SK-N-SH (cell line): ENCODE data around the gene UBASH3B. TPM values are rescaled to one million over a fixed set of nuclear protein-coding genes. Genes with fewer than 3 reads are reported as not detected.

Experiments used
- CTCF ChIA-PET: fragments of 300-600, 350-600 bp; formaldehyde crosslinking; extraction: SDS; loops from one replicate; lab custom pipeline; 2021; lab: Yijun Ruan, JAX
- POLR2A ChIA-PET: fragments of 350-600 bp; sonication (Branson Sonifier 250); formaldehyde crosslinking; extraction: SDS; loops from one replicate; lab custom pipeline; 2020; ENCODE audit warnings: antibody characterized with exemption, inconsistent platforms; lab: Yijun Ruan, JAX
- DNase-seq: peaks from one replicate; pipeline ENCODE4 v3.0.0; 2012
- H2AFZ ChIP-seq: fragments of 200-600 bp; sonication (generic); 2 replicates; pipeline ENCODE4 v1.8.1; 2016; ENCODE audit warnings: antibody characterized with exemption, mild to moderate bottlenecking, low read depth
- H3F3A ChIP-seq: fragments of 200-600 bp; sonication (generic); replicated peaks from 2 replicates; pipeline ENCODE3; 2016; ENCODE audit warnings: antibody characterized with exemption, mild to moderate bottlenecking; ENCODE audit not compliant: insufficient read depth
- H3K27ac ChIP-seq, 2 experiments: fragments of 200-500 bp in 1 of 2; fragments of 200-600 bp in 1 of 2; sonication (Bioruptor generic) in 1 of 2; sonication (generic), shearing (Covaris generic) in 1 of 2; 2 replicates each; pipeline versions ENCODE4 v1.5.1 to v1.6.1; 2014 to 2016; ENCODE audit warnings: low read depth in 2 of 2, inconsistent platforms in 1 of 2, low read length in 1 of 2, mild to moderate bottlenecking in 1 of 2, mixed read lengths in 1 of 2
- H3K27me3 ChIP-seq: fragments of 200-600 bp; sonication (generic), shearing (Covaris generic); 2 replicates; pipeline ENCODE4 v1.6.1; 2016; ENCODE audit warnings: mixed run types; ENCODE audit not compliant: insufficient read depth
- H3K36me3 ChIP-seq, 2 experiments: fragments of 200-500 bp in 1 of 2; fragments of 200-600 bp in 1 of 2; sonication (Bioruptor generic) in 1 of 2; sonication (generic) in 1 of 2; replicated peaks in 1 of 2; 2 replicates each; pipeline versions ENCODE3 to v1.5.1; 2014 to 2016; ENCODE audit warnings: low read length in 1 of 2, mild to moderate bottlenecking in 1 of 2; ENCODE audit not compliant: insufficient read depth in 2 of 2, control insufficient read depth in 1 of 2
- H3K4me1 ChIP-seq, 2 experiments: fragments of 200-500 bp in 1 of 2; fragments of 200-600 bp in 1 of 2; sonication (Bioruptor generic) in 1 of 2; sonication (generic), shearing (Covaris generic) in 1 of 2; 2 replicates each; pipeline versions ENCODE4 v1.5.1 to v1.6.1; 2014 to 2016; ENCODE audit warnings: low read depth in 1 of 2, low read length in 1 of 2, mixed run types in 1 of 2; ENCODE audit not compliant: insufficient read depth in 2 of 2, control insufficient read depth in 1 of 2
- H3K4me2 ChIP-seq: fragments of 200-600 bp; sonication (generic), shearing (Covaris generic); 2 replicates; pipeline ENCODE4 v1.6.1; 2017; ENCODE audit warnings: mixed run types
- H3K4me3 ChIP-seq, 2 experiments: fragments of 200-500 bp in 1 of 2; fragments of 200-600 bp in 1 of 2; sonication (Bioruptor generic) in 1 of 2; sonication (generic), shearing (Covaris generic) in 1 of 2; 2 replicates each; pipeline versions ENCODE4 v1.5.1 to v1.8.1; 2014 to 2016; ENCODE audit warnings: low read depth in 2 of 2, inconsistent platforms in 1 of 2, low read length in 1 of 2, mild to moderate bottlenecking in 1 of 2, mixed read lengths in 1 of 2, moderate library complexity in 1 of 2
- H3K79me2 ChIP-seq: fragments of 200-600 bp; sonication (generic); 2 replicates; pipeline ENCODE4 v1.8.1; 2017; ENCODE audit warnings: mild to moderate bottlenecking; ENCODE audit not compliant: insufficient read depth
- H3K9ac ChIP-seq: fragments of 200-600 bp; sonication (generic); 2 replicates; pipeline ENCODE4 v1.6.1; 2017; ENCODE audit warnings: mixed run types
- H3K9me2 ChIP-seq: fragments of 200-600 bp; sonication (generic); 2 replicates; pipeline ENCODE4 v1.6.1; 2017; ENCODE audit warnings: mixed run types
- H3K9me3 ChIP-seq: fragments of 200-600 bp; sonication (generic); 2 replicates; pipeline ENCODE4 v1.6.1; 2017; ENCODE audit warnings: mixed run types, mild to moderate bottlenecking, moderate library complexity
- H4K20me1 ChIP-seq: fragments of 200-600 bp; sonication (generic); 2 replicates; pipeline ENCODE4 v1.6.1; 2017; ENCODE audit warnings: mild to moderate bottlenecking, mixed run types; ENCODE audit not compliant: insufficient read depth
- ELF1 ChIP-seq: IDR thresholded peaks from 2 replicates; pipeline ENCODE4 v1.4.0; 2012
- EP300 ChIP-seq, 2 experiments: IDR thresholded peaks; 2 replicates each; pipeline versions ENCODE4 v1.4.0 to v1.6.1; 2012; ENCODE audit warnings: borderline replicate concordance in 1 of 2, low read depth in 1 of 2, low read length in 1 of 2
- EZH2phosphoT487 ChIP-seq: fragments of 200-600 bp; sonication (generic); IDR thresholded peaks from 2 replicates; pipeline ENCODE4 v1.6.1; 2017; ENCODE audit warnings: low read depth, mixed run types, mild to moderate bottlenecking, antibody characterized with exemption, moderate library complexity, borderline replicate concordance
- FOSL2 ChIP-seq: IDR thresholded peaks from 2 replicates; pipeline ENCODE4 v1.4.0; 2012; ENCODE audit warnings: low read depth, mild to moderate bottlenecking, moderate library complexity, borderline replicate concordance
- FOXM1 ChIP-seq: IDR thresholded peaks from 2 replicates; pipeline ENCODE4 v1.4.0; 2012; ENCODE audit warnings: low read depth, mild to moderate bottlenecking
- GABPA ChIP-seq: IDR thresholded peaks from 2 replicates; pipeline ENCODE4 v1.4.0; 2012; ENCODE audit warnings: low read depth, mild to moderate bottlenecking
- MEF2A ChIP-seq: IDR thresholded peaks from 2 replicates; pipeline ENCODE4 v1.4.0; 2012; ENCODE audit warnings: low read depth, borderline replicate concordance
- POLR2AphosphoS5 ChIP-seq: IDR thresholded peaks from 2 replicates; pipeline ENCODE4 v1.6.1; 2012; ENCODE audit warnings: low read depth, low read length
- RCOR1 ChIP-seq: fragments of 150-350 bp; IDR thresholded peaks from 2 replicates; pipeline ENCODE4 v1.6.1; 2017; ENCODE audit warnings: antibody characterized with exemption, low read length
- RFX5 ChIP-seq: IDR thresholded peaks from 2 replicates; pipeline ENCODE4 v1.6.1; 2012; ENCODE audit warnings: mild to moderate bottlenecking, improper control_type of control experiment, low read length
- RXRA ChIP-seq: IDR thresholded peaks from 2 replicates; pipeline ENCODE4 v1.4.0; 2012; ENCODE audit warnings: low read depth, mild to moderate bottlenecking, borderline replicate concordance
- TAF1 ChIP-seq: IDR thresholded peaks from 2 replicates; pipeline ENCODE4 v1.6.1; 2012; ENCODE audit warnings: low read depth, mild to moderate bottlenecking, low read length, moderate library complexity, borderline replicate concordance
- TCF12 ChIP-seq: IDR thresholded peaks from 2 replicates; pipeline ENCODE4 v1.4.0; 2012
- WGBS: methylation state at CpG from one replicate; pipeline ENCODE4 v1.1.6; 2017; ENCODE audit warnings: low lambda C conversion rate; 5-methylcytosine and 5-hydroxymethylcytosine counted together
- polyA plus RNA-seq, 3 experiments: library from polyadenylated mRNA; depleted of rRNA; stranded (reverse); fragments of >200 nt; gene quantifications; 2 replicates each; pipeline ENCODE4 v1.2.3, GENCODE V29; 2012
- TF ChIP-seq, protein P1 (sequence below): fragments of 150-350 bp; IDR thresholded peaks from 2 replicates; pipeline ENCODE4 v1.6.1; 2016; ENCODE audit warnings: mild to moderate bottlenecking, low read depth, low read length
- TF ChIP-seq, protein P2 (sequence below): fragments of 150-350 bp; IDR thresholded peaks from 2 replicates; pipeline ENCODE4 v1.6.1; 2017; ENCODE audit warnings: antibody characterized with exemption, low read length, low read depth, borderline replicate concordance
- TF ChIP-seq, protein P3 (sequence below): IDR thresholded peaks from 2 replicates; pipeline ENCODE4 v1.6.1; 2012; ENCODE audit warnings: mild to moderate bottlenecking, low read depth, low read length, moderate library complexity
- TF ChIP-seq, protein P4 (sequence below): IDR thresholded peaks from 2 replicates; pipeline ENCODE4 v1.4.0; 2012; ENCODE audit warnings: low read depth, borderline replicate concordance
- TF ChIP-seq, protein P5 (sequence below): IDR thresholded peaks from 2 replicates; pipeline ENCODE4; 2012
- TF ChIP-seq, protein P6 (sequence below): IDR thresholded peaks from 2 replicates; pipeline ENCODE4 v1.4.0; 2012; ENCODE audit warnings: low read depth

UBASH3B gene
- polyA plus RNA-seq, 1 of the 3 experiments (the other 2 are of a cell fraction) = 10.4 TPM

DNA sequence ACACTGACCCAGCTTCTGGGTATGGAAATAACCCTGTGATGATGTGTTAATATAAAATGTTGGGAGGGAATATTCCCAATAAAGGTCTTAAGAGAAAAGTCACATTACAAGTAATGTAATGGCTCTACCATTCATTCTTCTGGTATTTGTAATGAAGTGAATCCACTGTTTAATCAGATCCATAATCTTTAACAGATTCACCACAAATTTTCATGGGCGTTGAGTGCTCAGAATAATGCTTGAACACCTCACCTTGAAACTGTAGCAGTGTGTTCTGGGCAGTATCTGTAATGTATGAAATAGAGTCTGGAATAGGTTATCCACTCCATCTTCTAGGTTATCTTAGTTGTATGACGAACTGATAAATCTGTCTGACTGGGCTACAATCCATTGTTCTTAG, 156.2 kb downstream of the UBASH3B start:
- DNase-seq = no peak
- H3K27me3 ChIP-seq = no peaks in the 10 kb centered on the region
- no peaks in the 10 kb centered on the region for H4K20me1 ChIP-seq
- no peak overlapping the region for H3K4me2 ChIP-seq
- no peak overlapping the region for H3K4me3 ChIP-seq
- H3K9me3 ChIP-seq = no peaks in the 10 kb centered on the region
- WGBS = 82% methylated on average over 2 of the region's 2 CpGs
- TF ChIP-seq RFX5 (no peak), FOXM1 (no peak), POLR2AphosphoS5 (no peak)
- TF ChIP-seq, protein P1, sequence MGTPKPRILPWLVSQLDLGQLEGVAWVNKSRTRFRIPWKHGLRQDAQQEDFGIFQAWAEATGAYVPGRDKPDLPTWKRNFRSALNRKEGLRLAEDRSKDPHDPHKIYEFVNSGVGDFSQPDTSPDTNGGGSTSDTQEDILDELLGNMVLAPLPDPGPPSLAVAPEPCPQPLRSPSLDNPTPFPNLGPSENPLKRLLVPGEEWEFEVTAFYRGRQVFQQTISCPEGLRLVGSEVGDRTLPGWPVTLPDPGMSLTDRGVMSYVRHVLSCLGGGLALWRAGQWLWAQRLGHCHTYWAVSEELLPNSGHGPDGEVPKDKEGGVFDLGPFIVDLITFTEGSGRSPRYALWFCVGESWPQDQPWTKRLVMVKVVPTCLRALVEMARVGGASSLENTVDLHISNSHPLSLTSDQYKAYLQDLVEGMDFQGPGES = no peak
- TF ChIP-seq, protein P2, sequence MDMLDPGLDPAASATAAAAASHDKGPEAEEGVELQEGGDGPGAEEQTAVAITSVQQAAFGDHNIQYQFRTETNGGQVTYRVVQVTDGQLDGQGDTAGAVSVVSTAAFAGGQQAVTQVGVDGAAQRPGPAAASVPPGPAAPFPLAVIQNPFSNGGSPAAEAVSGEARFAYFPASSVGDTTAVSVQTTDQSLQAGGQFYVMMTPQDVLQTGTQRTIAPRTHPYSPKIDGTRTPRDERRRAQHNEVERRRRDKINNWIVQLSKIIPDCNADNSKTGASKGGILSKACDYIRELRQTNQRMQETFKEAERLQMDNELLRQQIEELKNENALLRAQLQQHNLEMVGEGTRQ = no peak
- peaks cover 3 to 4% of the 10 kb centered on the region in 2 experiments; a peak in 3 of 4 replicates for H3K4me1 ChIP-seq
- H3K9me2 ChIP-seq = no peaks in the 10 kb centered on the region
- H3K9ac ChIP-seq = no peak overlapping the region
- no peaks in the 10 kb centered on the region for H3K79me2 ChIP-seq
- peaks cover 0 to 22% of the 10 kb centered on the region in 2 experiments for H3K36me3 ChIP-seq
- CTCF ChIA-PET = interaction anchor here (7.9 kb wide), 1 partner anchor 40 kb away, joined by 68 read pairs; no protein-coding TSS in a partner anchor
- H3K27ac ChIP-seq = no peak overlapping the region
- no peak overlapping the region for H2AFZ ChIP-seq
- H3F3A ChIP-seq = peaks cover 3% of the 10 kb centered on the region
- POLR2A ChIA-PET = no interaction called here

DNA sequence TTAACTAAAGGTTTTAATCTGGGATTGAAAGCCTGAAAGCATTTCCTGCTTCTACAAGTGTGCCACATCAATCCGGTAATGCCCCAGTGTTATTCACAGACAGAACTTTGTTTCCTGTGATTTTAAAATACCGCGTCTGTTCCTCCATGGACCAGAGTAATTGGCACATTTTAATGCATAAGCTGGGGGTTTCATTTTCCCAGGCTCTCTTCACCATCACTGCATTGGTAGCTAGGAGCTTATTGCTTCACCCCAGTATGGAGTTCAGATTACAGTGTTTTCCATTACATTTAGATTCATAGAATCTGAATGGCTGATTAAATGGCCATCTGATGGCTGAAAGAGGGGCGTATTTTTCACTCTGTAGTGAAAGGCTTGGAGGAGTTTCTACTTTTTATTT, 157.1 kb downstream of the UBASH3B start:
- H3K9ac ChIP-seq = no peak overlapping the region
- peaks cover 0 to 17% of the 10 kb centered on the region in 2 experiments for H3K36me3 ChIP-seq
- H4K20me1 ChIP-seq = no peaks in the 10 kb centered on the region
- H3F3A ChIP-seq = peaks cover 3% of the 10 kb centered on the region
- POLR2A ChIA-PET = no interaction called here
- H3K27ac ChIP-seq = no peak overlapping the region
- peaks cover 3 to 4% of the 10 kb centered on the region in 2 experiments; a peak in 3 of 4 replicates for H3K4me1 ChIP-seq
- WGBS = 93% methylated on average over 4 of the region's 4 CpGs
- no peaks in the 10 kb centered on the region for H3K79me2 ChIP-seq
- no peaks in the 10 kb centered on the region for H3K9me2 ChIP-seq
- H3K27me3 ChIP-seq = no peaks in the 10 kb centered on the region
- no peaks in the 10 kb centered on the region for H3K9me3 ChIP-seq
- H2AFZ ChIP-seq = no peak overlapping the region
- H3K4me2 ChIP-seq = no peak overlapping the region
- CTCF ChIA-PET = interaction anchor here (2.9 to 7.9 kb wide), 3 partner anchors 16 to 40 kb away, joined by 9 to 68 read pairs (median 20); no protein-coding TSS in a partner anchor
- no peak overlapping the region for H3K4me3 ChIP-seq
- no peak for DNase-seq
- TF ChIP-seq, protein P3, sequence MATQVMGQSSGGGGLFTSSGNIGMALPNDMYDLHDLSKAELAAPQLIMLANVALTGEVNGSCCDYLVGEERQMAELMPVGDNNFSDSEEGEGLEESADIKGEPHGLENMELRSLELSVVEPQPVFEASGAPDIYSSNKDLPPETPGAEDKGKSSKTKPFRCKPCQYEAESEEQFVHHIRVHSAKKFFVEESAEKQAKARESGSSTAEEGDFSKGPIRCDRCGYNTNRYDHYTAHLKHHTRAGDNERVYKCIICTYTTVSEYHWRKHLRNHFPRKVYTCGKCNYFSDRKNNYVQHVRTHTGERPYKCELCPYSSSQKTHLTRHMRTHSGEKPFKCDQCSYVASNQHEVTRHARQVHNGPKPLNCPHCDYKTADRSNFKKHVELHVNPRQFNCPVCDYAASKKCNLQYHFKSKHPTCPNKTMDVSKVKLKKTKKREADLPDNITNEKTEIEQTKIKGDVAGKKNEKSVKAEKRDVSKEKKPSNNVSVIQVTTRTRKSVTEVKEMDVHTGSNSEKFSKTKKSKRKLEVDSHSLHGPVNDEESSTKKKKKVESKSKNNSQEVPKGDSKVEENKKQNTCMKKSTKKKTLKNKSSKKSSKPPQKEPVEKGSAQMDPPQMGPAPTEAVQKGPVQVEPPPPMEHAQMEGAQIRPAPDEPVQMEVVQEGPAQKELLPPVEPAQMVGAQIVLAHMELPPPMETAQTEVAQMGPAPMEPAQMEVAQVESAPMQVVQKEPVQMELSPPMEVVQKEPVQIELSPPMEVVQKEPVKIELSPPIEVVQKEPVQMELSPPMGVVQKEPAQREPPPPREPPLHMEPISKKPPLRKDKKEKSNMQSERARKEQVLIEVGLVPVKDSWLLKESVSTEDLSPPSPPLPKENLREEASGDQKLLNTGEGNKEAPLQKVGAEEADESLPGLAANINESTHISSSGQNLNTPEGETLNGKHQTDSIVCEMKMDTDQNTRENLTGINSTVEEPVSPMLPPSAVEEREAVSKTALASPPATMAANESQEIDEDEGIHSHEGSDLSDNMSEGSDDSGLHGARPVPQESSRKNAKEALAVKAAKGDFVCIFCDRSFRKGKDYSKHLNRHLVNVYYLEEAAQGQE = no peak
- TF ChIP-seq FOSL2 (no peak), ELF1 (no peak), TAF1 (no peak), FOXM1 (no peak), EP300 (IDR thresholded peaks at IDR 0.05; ENCODE audit: borderline replicate concordance in 1 of 2, low read depth in 1 of 2, low read length in 1 of 2) (no peak), TCF12 (no peak), MEF2A (no peak), EZH2phosphoT487 (no peak), RXRA (no peak), GABPA (no peak), RCOR1 (no peak)
- TF ChIP-seq, protein P4, sequence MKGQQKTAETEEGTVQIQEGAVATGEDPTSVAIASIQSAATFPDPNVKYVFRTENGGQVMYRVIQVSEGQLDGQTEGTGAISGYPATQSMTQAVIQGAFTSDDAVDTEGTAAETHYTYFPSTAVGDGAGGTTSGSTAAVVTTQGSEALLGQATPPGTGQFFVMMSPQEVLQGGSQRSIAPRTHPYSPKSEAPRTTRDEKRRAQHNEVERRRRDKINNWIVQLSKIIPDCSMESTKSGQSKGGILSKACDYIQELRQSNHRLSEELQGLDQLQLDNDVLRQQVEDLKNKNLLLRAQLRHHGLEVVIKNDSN = no peak
- TF ChIP-seq, protein P5, sequence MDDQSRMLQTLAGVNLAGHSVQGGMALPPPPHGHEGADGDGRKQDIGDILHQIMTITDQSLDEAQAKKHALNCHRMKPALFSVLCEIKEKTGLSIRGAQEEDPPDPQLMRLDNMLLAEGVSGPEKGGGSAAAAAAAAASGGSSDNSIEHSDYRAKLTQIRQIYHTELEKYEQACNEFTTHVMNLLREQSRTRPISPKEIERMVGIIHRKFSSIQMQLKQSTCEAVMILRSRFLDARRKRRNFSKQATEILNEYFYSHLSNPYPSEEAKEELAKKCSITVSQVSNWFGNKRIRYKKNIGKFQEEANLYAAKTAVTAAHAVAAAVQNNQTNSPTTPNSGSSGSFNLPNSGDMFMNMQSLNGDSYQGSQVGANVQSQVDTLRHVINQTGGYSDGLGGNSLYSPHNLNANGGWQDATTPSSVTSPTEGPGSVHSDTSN = no peak
- TF ChIP-seq, protein P6, sequence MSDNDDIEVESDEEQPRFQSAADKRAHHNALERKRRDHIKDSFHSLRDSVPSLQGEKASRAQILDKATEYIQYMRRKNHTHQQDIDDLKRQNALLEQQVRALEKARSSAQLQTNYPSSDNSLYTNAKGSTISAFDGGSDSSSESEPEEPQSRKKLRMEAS = no peak
